Spinal cord (tissue), 10 donors: ENCODE results near the gene CPN1. TPM values are rescaled to one million over a fixed set of nuclear protein-coding genes. Genes with fewer than 3 reads are reported as not detected.
"Not testable (repeated sequence)": the region's sequence is repeated elsewhere in the genome, so short reads cannot be mapped to it uniquely, and the experiment has no call there.

Experiments
- DNase-seq, 6 donors: peaks; one replicate each; pipeline versions ENCODE4 v3.0.0 to v3.0.0-alpha.2; 2013 to 2015; ENCODE audit warnings: low spot score in 6 of 6, low read depth in 4 of 6
- H3K27ac ChIP-seq: one replicate; pipeline ENCODE4 v1.5.1; 2013; ENCODE audit warnings: low read depth, low read length, control low read depth
- H3K27me3 ChIP-seq: one replicate; pipeline ENCODE4 v1.6.1; 2013; ENCODE audit warnings: low read length; ENCODE audit not compliant: control insufficient read depth, insufficient read depth
- H3K36me3 ChIP-seq: one replicate; pipeline ENCODE4 v1.6.1; 2013; ENCODE audit warnings: low read length; ENCODE audit not compliant: control insufficient read depth, insufficient read depth
- H3K4me1 ChIP-seq: one replicate; pipeline ENCODE4 v1.6.1; 2013; ENCODE audit warnings: low read length; ENCODE audit not compliant: control insufficient read depth, insufficient read depth
- H3K4me3 ChIP-seq: one replicate; pipeline ENCODE4 v1.5.1; 2013; ENCODE audit warnings: low read depth, low read length, control low read depth
- H3K9me3 ChIP-seq: one replicate; pipeline ENCODE4 v1.6.1; 2013; ENCODE audit warnings: low read length; ENCODE audit not compliant: control insufficient read depth, insufficient read depth
- WGBS: methylation state at CpG from one replicate; pipeline ENCODE4 v1.1.5; 2013; ENCODE audit warnings: missing lambda C conversion rate; ENCODE audit not compliant: insufficient coverage; 5-methylcytosine and 5-hydroxymethylcytosine counted together
- polyA plus RNA-seq, 2 donors: library from polyadenylated mRNA; unstranded; fragments of 120-200 nt; gene quantifications; one replicate each; pipeline ENCODE4 v1.2.1, GENCODE V29; 2013; ENCODE audit not compliant: insufficient read length in 2 of 2
- total RNA-seq, 2 donors: library from RNA; depleted of rRNA in 1 of 2; stranded (reverse); fragments of 120-200 nt in 1 of 2; fragments of >200 nt in 1 of 2; gene quantifications; one replicate each; pipeline versions ENCODE4 v1.2.3 to v1.2.4, GENCODE V29; 2013 to 2014
- donor health status: healthy.

The CPN1 gene
- total and polyA plus RNA-seq, 4 donors, result 0.11 to 0.69 (median 0.25) TPM

DNA sequence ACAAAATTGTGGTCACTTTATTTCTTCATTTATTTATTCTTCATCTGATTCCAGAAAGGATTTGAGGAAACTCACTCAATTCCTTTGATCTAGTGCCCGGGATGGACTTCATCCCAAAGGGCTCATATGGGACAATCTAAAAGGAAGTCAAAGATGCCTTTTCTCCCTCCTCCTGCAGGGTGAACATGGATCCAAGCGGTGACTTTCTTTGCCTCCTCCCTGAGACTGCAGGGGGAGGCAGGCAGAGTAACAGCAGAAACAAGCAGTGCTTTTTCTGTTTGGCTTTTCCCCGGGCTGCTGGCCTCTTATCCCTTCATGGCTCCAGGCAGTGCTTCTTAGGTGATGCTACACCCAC, 61.9 kb downstream of the CPN1 start:
- no peak overlapping the region for H3K27ac ChIP-seq
- H3K36me3 ChIP-seq, result no peaks in the 10 kb centered on the region
- WGBS, result 28% methylated on average over 3 of the region's 3 CpGs
- peak in 1 of 6 donors; percentile 48 for DNase-seq
- no peaks in the 10 kb centered on the region for H3K27me3 ChIP-seq
- H3K4me3 ChIP-seq, result no peak overlapping the region
- H3K9me3 ChIP-seq, result no peaks in the 10 kb centered on the region
- peaks cover 10% of the 10 kb centered on the region for H3K4me1 ChIP-seq

DNA sequence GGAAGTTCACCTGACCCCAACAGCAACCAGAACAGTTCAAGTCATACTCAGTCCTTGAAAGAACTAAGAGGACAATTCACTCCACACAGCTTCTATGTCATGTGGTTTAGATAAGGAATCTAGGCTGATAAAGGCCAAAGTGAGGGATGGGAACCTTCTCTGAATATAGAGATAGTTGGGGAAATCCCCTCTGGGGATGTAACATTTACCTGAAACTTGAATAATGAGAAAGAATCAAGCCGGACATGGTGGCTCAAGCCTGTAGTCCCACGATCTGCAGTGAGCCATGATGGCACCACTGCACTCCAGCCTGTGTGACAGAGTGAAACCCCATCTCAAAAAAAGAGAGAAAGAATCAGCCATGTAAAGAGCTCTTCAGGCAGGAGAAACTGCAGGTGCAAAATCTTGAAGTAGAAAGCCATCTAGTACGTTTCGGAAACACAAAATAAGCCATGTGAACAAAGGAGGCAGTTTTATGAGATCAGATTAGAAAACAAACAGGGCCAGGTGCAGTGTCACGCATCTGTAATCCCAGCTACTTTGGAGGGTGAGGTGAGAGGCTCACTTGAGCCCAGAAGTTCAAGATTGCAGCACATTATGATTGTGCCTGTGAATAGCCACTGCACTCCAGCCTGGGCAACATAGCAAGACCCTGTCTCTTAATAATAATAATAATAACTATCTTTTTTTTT, 67.5 kb downstream of the CPN1 start:
- Histone ChIP-seq H3K27ac (no peak overlapping the region), H3K36me3 (no peaks in the 10 kb centered on the region), H3K27me3 (no peaks in the 10 kb centered on the region), H3K9me3 (no peaks in the 10 kb centered on the region), H3K4me3 (no peak overlapping the region), H3K4me1 (peaks cover 2% of the 10 kb centered on the region)
- no peak for DNase-seq
- WGBS, result 91% methylated on average over 4 of the region's 5 CpGs

DNA sequence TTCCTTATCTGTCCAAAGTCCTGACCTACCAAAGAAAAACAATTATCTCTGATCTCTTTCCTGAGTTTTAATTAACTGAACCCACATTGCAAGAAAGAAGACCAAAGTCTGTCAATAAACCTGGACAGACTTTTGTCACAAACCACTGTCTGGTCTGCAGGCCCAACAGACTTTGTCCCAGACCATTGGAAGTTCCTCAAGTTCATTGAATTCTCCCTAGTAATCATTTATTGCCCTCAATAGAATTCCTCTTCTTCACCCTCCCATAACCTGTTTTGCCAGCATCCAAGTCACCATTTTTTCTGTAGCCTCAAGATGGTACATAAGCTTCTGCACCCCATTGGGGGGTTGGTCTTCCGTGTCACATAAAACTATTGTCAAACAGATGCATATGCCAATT, 68.0 kb downstream of the CPN1 start:
- no peak for DNase-seq
- Histone ChIP-seq H3K27ac (no peak overlapping the region), H3K9me3 (no peaks in the 10 kb centered on the region), H3K36me3 (no peaks in the 10 kb centered on the region), H3K27me3 (no peaks in the 10 kb centered on the region), H3K4me1 (peaks cover 4% of the 10 kb centered on the region), H3K4me3 (no peak overlapping the region)
- WGBS, result 100% methylated on average over 1 of the region's 1 CpG

DNA sequence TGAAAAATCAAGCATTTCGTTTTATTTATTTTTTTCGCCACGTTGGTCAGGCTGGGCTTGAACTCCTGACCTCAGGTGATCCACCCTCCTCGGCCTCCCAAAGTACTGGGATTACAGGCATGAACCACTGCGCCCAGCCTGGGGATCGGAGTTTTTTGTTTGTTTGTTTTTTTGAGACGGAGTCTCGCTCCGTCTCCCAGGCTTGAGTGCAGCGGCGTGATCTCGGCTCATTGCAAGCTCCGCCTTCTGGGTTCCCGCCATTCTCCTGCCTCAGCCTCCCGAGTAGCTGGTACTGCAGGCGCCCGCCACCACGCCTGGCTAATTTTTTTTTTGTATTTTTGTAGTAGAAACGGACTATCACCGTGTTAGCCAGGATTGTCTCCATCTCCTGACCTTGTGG, 69.8 kb downstream of the CPN1 start:
- H3K4me1 ChIP-seq, H3K36me3 ChIP-seq, H3K9me3 ChIP-seq, H3K27ac ChIP-seq, H3K27me3 ChIP-seq, DNase-seq, H3K4me3 ChIP-seq: not testable (repeated sequence)
- 97% methylated on average over 20 of the region's 20 CpGs for WGBS

DNA sequence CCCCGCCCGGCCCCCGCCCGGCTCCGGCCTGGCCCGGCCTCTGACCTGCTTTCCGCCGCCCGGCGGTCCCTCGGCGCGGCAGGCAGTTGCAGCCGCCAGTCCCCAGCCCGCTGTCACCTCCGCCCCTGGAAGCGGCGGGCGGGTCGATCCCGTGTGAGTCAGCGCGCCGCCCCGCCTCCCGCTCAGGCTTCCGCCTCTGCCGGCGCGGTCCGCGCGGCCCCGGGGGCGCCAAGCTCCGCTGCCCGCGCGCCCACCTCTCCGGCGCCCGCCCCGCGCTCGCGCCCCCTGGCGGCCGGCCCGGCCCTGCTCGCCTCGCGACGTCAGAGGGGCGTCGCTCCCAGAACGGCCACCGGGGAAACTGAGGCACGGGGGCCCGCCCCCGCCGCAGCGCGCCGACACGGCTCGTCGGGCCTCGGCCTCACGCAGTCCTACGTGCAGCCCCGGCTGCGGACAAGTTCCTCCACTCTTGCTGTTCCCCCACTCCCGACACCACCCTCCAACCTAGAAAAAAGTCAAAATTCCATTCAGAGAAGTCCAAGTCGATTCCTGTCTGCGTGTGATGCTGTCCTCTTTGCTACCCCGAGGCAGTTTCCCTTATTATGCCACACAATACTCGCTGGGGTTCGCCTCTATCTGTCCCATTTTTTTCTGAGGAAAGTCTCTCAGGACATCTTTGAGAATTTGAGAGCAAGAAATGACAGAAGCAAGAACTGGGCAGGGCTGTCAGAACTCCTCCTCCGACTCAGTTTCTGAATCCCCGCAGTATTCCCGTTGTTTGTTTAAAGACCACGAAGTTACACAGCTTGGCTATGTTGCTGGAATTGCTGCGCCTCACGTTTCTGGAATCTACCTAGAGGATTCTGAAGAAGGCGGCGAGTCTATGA, 71.6 kb downstream of the CPN1 start, which contains the start of gene DNMBP:
Gene DNMBP (minus strand): TSS at position 155 of the 884 bp plus-strand sequence. CDS start 37,823 bp downstream, outside the sequence.
- Histone ChIP-seq H3K27ac (peak within 1 kb of the TSS; percentile 75), H3K4me1 (peaks cover 10% of the 10 kb centered on the region), H3K4me3 (peak within 1 kb of the TSS; percentile 77), H3K36me3 (no peaks in the 10 kb centered on the region), H3K9me3 (no peaks in the 10 kb centered on the region), H3K27me3 (no peaks in the 10 kb centered on the region)
- WGBS, result under 1% methylated on average over 79 of the region's 86 CpGs
- peak; percentile 46 to 93 (median 70) for DNase-seq

DNA sequence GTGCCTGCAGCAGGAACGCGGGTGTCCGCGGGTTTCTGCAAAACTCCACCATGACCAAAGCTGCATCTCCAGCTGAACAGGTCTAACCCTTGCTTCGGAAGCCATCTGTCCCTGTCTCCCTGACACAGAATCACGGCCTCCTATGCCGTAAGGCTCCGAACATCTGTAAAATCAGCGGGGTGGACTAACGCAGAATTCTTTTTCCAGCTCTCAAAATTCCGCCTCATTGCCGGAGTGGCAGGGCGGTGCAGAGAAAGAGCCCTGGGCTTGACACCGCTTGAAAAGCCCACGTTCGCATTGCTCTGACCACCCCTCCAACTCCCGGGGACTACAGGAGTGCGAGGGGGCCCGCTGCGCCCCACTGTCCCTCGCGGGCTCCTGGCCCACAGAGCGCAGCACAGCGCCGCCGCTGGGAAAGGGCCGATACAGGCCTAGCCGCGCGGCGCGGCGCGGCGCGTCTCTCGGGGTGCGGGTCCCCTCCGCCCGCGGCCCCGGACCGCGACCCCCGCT, 72.3 kb downstream of the CPN1 start:
- under 1% methylated on average over 45 of the region's 45 CpGs for WGBS
- no peaks in the 10 kb centered on the region for H3K36me3 ChIP-seq
- peak overlapping the region; percentile 75 for H3K27ac ChIP-seq
- peak in 3 of 6 donors; percentile 43 to 83 (median 77) for DNase-seq
- peaks cover 10% of the 10 kb centered on the region for H3K4me1 ChIP-seq
- H3K4me3 ChIP-seq, result peak overlapping the region; percentile 77
- no peaks in the 10 kb centered on the region for H3K27me3 ChIP-seq
- H3K9me3 ChIP-seq, result no peaks in the 10 kb centered on the region

DNA sequence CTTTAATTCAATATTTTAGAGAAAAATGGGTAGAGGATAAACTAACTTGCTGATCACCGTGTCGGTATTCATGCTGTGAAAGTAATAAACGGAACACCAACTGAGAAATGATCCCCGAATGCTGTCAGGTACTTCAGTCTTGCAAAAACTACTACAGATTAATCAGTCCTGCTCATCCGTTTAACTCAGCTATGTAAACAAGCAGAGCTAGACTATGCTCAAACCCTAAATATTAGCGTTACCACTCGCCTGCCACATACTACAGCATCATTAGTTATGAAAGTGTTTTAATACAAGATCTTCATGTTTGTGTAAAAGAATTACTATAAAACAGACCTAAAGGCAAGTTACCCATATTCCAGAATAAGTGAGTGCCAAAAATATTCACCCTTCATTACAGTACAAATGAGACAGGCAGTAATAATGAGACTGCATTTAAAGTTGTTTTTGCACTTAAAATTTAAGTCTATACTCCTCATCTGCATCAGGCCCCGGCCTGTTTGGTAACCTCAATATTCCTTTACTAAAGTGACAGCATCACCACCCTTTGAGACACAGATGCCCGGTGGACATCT, 72.9 kb downstream of the CPN1 start:
- peak overlapping the region; percentile 77 for H3K4me3 ChIP-seq
- peaks cover 10% of the 10 kb centered on the region for H3K4me1 ChIP-seq
- H3K36me3 ChIP-seq, result no peaks in the 10 kb centered on the region
- H3K9me3 ChIP-seq, result no peaks in the 10 kb centered on the region
- DNase-seq, result peak in 1 of 6 donors; percentile 46
- H3K27me3 ChIP-seq, result no peaks in the 10 kb centered on the region
- peak overlapping the region; percentile 75 for H3K27ac ChIP-seq
- 11% methylated on average over 7 of the region's 9 CpGs for WGBS

DNA sequence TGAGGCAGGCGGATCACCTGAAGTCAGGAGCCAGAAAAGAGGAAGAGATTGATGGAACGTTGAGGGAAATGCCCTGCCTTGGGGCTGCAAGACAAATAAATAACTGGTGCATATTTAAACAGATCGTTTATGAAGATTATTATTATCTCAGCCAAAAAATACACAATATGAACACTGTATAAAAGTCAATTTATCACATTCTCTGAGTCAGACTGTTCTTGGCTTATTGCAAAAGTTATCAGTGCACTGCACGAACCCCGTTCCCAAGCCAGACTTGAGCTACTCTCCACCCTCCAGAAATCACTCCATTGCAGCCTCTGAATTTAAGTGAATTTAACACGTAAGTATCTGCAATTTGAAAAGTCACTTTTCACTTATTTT, 73.5 kb downstream of the CPN1 start:
- peaks cover 10% of the 10 kb centered on the region for H3K4me1 ChIP-seq
- no peaks in the 10 kb centered on the region for H3K36me3 ChIP-seq
- H3K27me3 ChIP-seq, result no peaks in the 10 kb centered on the region
- H3K27ac ChIP-seq, result no peak overlapping the region
- H3K9me3 ChIP-seq, result no peaks in the 10 kb centered on the region
- no peak for DNase-seq
- WGBS, result 48% methylated on average over 2 of the region's 6 CpGs
- H3K4me3 ChIP-seq, result peak overlapping the region; percentile 77

DNA sequence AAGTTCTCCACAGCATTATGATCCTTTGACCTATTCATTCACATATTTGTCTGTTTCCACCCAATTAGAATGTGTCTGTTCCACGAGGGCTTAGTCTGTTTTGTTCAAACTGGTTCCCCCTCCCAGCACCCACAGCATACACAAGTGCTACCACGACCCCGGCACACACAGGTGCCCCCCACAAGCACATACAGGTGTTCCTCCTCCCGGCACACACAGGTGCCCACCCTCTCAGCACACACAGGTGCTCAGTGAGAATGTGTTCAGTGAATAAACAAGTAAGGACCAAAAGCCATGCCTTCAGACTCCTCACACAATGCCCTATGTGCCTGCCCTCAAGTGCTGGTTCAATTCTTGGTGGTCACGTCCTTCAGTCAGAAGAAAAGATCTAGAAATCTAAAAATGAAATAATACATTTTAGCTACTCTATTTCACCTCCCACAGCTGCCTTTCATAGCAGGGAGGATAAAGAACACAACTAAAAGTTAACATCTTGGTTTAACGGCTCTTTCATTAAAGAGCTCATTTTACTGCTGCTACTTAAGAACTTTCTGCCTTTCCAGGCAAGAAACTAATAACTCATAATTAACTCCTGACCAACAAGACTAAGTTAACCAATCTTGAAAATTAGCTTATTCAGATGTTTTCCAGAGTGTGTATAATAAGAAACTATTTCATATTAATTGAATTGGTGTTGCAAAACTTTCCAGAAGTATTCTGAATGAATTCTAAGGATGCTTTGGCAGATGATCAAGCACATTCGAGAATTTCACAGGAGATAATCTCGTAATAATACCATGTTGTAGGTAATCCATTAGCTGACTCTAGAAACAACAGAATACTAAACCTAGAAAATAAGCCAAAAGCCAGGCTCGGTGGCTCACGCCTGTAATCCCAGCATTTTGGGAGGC, 74.2 kb downstream of the CPN1 start:
- no peak for DNase-seq
- Histone ChIP-seq H3K36me3 (no peaks in the 10 kb centered on the region), H3K9me3 (no peaks in the 10 kb centered on the region), H3K4me1 (peaks cover 10% of the 10 kb centered on the region), H3K4me3 (no peak overlapping the region), H3K27ac (no peak overlapping the region), H3K27me3 (no peaks in the 10 kb centered on the region)
- 85% methylated on average over 5 of the region's 10 CpGs for WGBS
